IMR-90 (cell line): ENCODE data around the gene USH2A.

Experiments
- BHLHE40 ChIP-seq: fragments of 150-350 bp; IDR thresholded peaks from 2 replicates; pipeline ENCODE4 v1.6.1; 2016; ENCODE audit warnings: mild to moderate bottlenecking, low read depth, low read length
- CEBPB ChIP-seq: IDR thresholded peaks from 2 replicates; pipeline ENCODE4 v1.6.1; 2012; ENCODE audit warnings: low read depth, low read length, improper control_type of control experiment
- CTCF ChIP-seq: conservative IDR thresholded peaks from 2 replicates; pipeline ENCODE4 v1.5.1; 2012; ENCODE audit warnings: mild to moderate bottlenecking, low read depth, low read length, improper control_type of control experiment
- POLR2A ChIP-seq: IDR thresholded peaks from 2 replicates; pipeline ENCODE4 v1.6.1; 2012; ENCODE audit warnings: mild to moderate bottlenecking, low read depth, low read length
- RAD21 ChIP-seq: IDR thresholded peaks from 2 replicates; pipeline ENCODE4 v1.6.1; 2012; ENCODE audit warnings: low read length, improper control_type of control experiment
- RFX5 ChIP-seq: IDR thresholded peaks from 2 replicates; pipeline ENCODE4 v1.8.0; 2012; ENCODE audit warnings: low read depth, mild to moderate bottlenecking, low read length, moderate library complexity

GRCh38 chr1:215868500-215868899, 554.7 kb downstream of the USH2A start:
- TF ChIP-seq CTCF (no peak), POLR2A (no peak), BHLHE40 (no peak), RAD21 (no peak), RFX5 (no peak), CEBPB (no peak)
